Fibroblast of pulmonary artery (primary cell): ENCODE results near the gene PRDM8.

ENCODE experiments used
- DNase-seq: peaks from one replicate; pipeline ENCODE4 v3.0.0-alpha.2; 2010; ENCODE audit warnings: low read depth
- H3K4me3 ChIP-seq: replicated peaks from 2 replicates; pipeline ENCODE4 v1.5.1; 2011; ENCODE audit warnings: low read depth, mild to moderate bottlenecking, control low read depth, low read length, moderate library complexity
- TF ChIP-seq, protein P1 (sequence below): IDR thresholded peaks from 2 replicates; pipeline ENCODE4 v1.5.1; 2011; ENCODE audit warnings: mild to moderate bottlenecking, control low read depth, low read length, inconsistent platforms; ENCODE audit errors: missing control alignments

PRDM8 gene

GRCh38 chr4:80156410-80156809 lies 40.9 kb upstream of the PRDM8 start:
- TF ChIP-seq, protein P1, sequence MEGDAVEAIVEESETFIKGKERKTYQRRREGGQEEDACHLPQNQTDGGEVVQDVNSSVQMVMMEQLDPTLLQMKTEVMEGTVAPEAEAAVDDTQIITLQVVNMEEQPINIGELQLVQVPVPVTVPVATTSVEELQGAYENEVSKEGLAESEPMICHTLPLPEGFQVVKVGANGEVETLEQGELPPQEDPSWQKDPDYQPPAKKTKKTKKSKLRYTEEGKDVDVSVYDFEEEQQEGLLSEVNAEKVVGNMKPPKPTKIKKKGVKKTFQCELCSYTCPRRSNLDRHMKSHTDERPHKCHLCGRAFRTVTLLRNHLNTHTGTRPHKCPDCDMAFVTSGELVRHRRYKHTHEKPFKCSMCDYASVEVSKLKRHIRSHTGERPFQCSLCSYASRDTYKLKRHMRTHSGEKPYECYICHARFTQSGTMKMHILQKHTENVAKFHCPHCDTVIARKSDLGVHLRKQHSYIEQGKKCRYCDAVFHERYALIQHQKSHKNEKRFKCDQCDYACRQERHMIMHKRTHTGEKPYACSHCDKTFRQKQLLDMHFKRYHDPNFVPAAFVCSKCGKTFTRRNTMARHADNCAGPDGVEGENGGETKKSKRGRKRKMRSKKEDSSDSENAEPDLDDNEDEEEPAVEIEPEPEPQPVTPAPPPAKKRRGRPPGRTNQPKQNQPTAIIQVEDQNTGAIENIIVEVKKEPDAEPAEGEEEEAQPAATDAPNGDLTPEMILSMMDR: no peak
- peak; percentile 8 for DNase-seq
- no peak overlapping the region for H3K4me3 ChIP-seq

- H3K4me3 ChIP-seq: no peak overlapping the region
- no peak for DNase-seq
- TF ChIP-seq, protein P1: no peak
These were observed 35.8 kb upstream of the PRDM8 start for GRCh38 chr4:80161413-80162058.

DNA sequence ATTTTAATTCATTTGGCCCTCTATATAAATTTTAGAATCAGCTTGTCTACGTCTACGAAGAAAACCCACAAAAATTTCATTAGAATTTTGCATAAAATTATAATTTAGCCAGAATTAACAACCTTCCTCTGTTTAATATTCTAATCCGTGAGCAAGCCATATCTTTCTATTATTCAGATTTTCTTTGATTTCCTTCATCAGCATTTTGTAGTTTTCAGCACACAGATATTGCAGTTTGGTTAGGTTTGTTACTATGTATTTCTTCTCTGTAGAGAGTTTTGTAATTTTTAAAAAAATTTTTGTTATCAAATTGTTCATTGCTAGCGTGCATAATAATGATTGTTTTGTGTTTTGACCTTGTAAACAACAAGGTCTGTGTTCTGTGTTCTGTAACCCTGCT lies 34.9 kb upstream of the PRDM8 start:
- no peak overlapping the region for H3K4me3 ChIP-seq
- TF ChIP-seq, protein P1: no peak
- DNase-seq: no peak

- TF ChIP-seq, protein P1: no peak
- no peak overlapping the region for H3K4me3 ChIP-seq
- no peak for DNase-seq
These were observed 31.4 kb upstream of the PRDM8 start for GRCh38 chr4:80165855-80166254.

- TF ChIP-seq, protein P1: no peak
- H3K4me3 ChIP-seq: no peak overlapping the region
- DNase-seq: peak; percentile 58
These were observed 26.1 kb upstream of the PRDM8 start for GRCh38 chr4:80171251-80171650.

GRCh38 chr4:80171656-80172055 lies 25.6 kb upstream of the PRDM8 start:
- DNase-seq: no peak
- TF ChIP-seq, protein P1: no peak
- H3K4me3 ChIP-seq: no peak overlapping the region

DNA sequence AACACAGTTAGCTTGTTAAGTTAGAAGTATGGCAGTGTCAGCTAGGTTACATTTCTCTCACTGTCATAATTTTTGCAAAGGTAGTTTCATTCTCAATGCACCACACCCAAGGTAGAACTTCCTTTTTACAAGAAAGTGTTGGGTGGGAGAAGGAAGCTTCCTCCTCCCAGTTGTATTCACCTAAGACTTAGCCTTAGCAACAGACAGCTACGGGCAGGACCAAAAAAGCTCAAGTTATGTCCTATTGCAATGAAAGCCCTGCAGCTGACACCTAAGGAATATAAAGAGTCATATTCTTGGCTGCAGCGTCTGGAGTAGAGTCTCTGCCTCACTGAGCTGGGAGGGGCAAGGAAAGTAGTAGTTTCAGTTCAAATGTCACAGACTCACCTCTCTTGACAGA lies 25.1 kb upstream of the PRDM8 start:
- no peak for DNase-seq
- TF ChIP-seq, protein P1: no peak
- no peak overlapping the region for H3K4me3 ChIP-seq
